Amniotic stem cell (primary cell): ENCODE results near the gene WASF2.
"Not testable (repeated sequence)": the region's sequence is repeated elsewhere in the genome, so short reads cannot be mapped to it uniquely, and the experiment has no call there.

Source experiments
- DNase-seq: peaks from one replicate; lab custom pipeline; 2025; lab: John Stamatoyannopoulos, UW

WASF2 gene

DNA sequence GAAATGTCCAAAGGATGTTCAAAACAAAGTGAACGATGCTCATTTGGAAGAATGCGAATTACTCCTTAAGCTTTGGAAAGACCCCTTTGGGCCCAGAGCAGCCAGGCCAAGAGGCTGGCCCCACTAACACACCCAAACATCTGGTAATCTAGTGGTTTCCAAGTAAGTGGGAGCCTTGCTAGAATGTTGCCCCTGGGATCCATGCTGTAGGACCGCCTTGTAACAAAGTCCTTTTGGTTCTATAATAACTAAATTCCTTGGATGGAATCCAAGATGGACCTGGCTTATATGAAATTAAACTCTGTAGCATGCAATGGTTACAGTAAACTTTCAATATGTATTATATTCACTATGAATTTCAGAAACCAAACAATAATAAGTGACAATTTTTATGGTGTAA lies 72.3 kb downstream of the WASF2 start:
- no peak for DNase-seq

- peak; percentile 38 for DNase-seq
Observed at GRCh38 chr1:27416387-27417111, 73.4 kb downstream of the WASF2 start.

DNA sequence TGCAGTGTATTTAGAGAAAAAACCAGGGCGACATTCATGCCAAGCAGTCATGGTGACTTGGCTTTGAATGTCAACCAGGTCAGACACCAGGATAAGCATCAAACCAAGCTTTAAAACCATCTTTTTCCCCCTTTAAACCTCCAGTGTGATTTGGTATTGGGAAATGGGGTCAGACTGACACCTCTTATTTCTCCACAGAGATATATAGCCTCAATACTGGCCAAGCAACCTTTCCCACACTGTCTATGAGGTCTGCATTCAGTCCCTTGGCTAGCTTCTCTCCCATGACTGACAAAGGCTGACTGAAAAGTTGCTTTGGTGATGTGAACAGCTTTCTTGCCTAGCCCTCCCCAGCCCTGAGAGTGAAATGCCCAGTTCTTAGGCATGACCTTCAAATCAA lies 75.9 kb downstream of the WASF2 start:
- DNase-seq, result no peak

- DNase-seq, result no peak
Observed at GRCh38 chr1:27413004-27413403, 77.0 kb downstream of the WASF2 start.

GRCh38 chr1:27412502-27412901 lies 77.5 kb downstream of the WASF2 start:
- no peak for DNase-seq

- no peak for DNase-seq
Observed at GRCh38 chr1:27410709-27411108, 79.3 kb downstream of the WASF2 start.

GRCh38 chr1:27409669-27410068 lies 80.3 kb downstream of the WASF2 start:
- DNase-seq, result no peak

GRCh38 chr1:27408151-27408550 lies 81.8 kb downstream of the WASF2 start:
- DNase-seq, result no peak

- DNase-seq, result not testable (repeated sequence)
Observed at GRCh38 chr1:27406791-27407190, 83.2 kb downstream of the WASF2 start.

- DNase-seq, result no peak
Observed at GRCh38 chr1:27406362-27406680, 83.6 kb downstream of the WASF2 start.

GRCh38 chr1:27405598-27406361 lies 84.2 kb downstream of the WASF2 start:
- not testable (repeated sequence) for DNase-seq

GRCh38 chr1:27405074-27405473 lies 84.9 kb downstream of the WASF2 start:
- DNase-seq, result no peak

GRCh38 chr1:27403931-27404330 lies 86.0 kb downstream of the WASF2 start:
- DNase-seq, result no peak

- no peak for DNase-seq
Observed at GRCh38 chr1:27403065-27403726, 86.8 kb downstream of the WASF2 start.

DNA sequence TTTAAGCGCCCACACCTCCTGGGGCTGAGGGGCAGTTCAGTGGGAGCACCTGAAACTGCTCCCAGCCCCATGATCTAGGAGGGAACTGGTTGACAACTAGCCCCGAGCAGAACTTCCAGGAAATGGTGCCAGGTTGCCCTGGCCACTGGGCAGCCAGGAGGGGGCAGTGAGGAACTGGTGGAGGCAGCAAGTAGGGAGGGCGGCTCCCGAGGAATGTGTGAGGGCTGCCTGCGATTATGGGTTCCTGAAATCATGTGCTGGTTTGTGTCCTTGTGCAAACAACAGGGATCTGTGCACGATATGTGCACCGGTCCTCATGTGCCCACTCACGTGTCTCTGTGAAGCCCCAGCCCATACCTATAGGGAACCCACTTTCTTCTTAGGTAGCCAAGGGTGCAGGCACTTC lies 87.6 kb downstream of the WASF2 start:
- DNase-seq, result no peak

DNA sequence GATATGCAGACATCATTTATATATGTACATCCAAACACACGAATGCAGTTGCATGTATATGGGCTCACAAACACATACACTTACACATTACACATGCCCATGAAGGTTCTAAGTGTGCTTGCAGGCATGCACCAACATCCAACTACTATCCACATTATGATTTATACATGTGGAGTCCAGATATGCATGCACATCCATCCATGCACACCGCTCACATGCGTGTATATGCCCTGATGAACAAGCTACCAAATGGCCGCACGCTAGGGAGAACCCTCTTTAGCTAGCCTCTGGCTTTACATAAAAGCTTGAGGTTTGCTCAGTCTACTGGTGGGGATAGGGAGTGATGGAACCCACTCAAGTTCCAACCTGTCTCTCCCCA lies 89.0 kb downstream of the WASF2 start:
- DNase-seq, result no peak

- no peak for DNase-seq
Observed at GRCh38 chr1:27400082-27400962, 89.6 kb downstream of the WASF2 start.

DNA sequence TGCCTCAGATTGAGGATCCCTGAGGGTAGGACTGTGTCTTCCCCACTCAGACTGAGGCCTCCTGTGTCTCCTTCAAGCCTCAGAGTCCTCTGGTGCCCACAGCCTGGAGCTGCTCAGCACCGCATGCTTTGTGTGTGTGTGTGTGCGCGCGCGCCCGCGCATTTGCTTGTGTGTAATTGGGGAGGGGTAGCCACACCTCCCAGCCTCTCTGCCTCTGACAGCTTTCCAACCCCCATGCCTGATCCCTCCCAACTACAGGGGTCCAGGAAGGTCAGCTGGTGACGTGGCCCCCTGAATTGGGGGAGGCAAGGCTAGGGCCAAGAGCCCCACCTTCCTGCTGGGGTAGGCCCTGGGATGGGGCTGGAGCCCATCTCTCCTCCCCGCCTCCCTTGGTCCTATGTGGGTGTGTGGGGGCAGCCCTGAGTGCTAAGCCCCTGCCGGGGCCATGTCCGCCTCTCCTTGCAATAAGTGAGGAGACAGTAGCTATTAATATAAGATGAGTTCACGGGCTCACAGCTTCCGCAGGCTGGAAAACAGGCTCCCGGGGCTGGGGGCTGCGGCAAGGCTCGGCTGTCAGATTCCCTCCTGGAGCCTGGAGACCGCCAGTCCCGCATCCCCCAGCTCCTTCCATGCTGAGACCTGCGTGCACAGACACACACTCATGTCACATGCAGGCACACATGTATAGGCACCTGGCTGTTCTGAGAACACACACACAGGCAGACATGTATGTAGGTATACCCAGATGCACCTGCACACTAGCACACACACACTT lies 90.5 kb downstream of the WASF2 start:
- no peak for DNase-seq

DNA sequence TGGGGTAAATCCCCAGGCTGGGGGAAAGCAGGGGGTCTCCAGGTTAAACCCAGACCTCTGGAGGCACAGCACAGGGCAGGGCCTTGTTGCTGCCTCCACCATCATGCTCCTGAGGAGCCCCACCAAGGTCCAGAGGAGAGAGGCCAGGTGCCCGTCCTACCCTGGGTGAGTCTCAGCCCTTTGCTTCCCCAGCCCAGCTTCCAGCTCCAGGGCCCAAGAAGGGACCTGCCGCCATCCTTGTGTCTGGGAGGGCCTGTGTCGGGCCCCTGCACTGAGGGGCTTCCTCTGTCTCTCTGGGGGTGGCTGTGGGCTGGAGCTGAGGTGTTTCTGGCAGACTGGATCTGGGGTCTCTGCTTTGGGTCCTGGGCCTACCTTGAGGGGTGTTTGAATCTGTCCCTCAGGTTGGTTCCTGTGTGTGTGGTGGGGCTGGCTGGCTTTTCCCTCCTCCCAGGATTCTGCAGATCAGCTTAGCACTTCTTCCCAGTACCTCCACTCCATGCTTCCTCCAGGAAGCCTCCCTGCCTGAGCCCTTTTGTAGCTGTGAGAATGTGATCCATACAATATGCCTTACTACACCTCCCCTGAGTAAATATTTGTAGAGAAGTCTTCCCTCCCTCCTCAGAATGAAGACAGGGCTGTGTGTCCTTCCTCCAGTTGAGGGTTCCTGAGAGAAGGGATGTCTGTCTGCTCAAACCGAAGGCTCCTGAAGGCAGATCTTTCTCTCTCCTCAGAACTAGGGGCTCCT lies 91.4 kb downstream of the WASF2 start:
- DNase-seq, result no peak

- DNase-seq, result no peak
Observed at GRCh38 chr1:27397749-27398148, 92.2 kb downstream of the WASF2 start.

DNA sequence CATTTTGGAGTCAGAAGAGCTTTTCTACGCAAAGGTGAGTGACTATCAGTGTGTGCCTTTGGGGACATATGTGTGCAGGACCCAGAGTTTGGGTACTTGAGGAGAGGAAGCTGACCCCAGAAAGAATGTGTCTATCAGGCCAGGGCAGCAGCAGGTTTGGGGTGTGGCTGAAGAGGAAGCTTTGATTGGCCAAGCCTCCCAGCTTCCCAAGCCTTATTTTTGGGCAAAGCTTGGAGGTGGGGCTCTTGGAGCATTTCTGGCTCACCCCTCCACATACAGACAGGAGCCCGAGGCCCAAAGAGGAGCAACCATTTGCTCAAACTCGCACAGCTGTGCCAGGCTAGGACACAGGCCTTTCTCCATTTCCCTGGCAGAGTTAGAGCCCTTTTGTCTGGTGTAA lies 92.9 kb downstream of the WASF2 start:
- no peak for DNase-seq
